Type B pancreatic cell (in vitro differentiated cells): ENCODE measurements around the gene DDI2. TPM values are rescaled to one million over a fixed set of nuclear protein-coding genes. Genes with fewer than 3 reads are reported as not detected.

Experiments used
- DNase-seq: peaks from one replicate; pipeline ENCODE4 v3.0.0; 2021; ENCODE audit warnings: mixed read lengths; ENCODE audit not compliant: unreplicated experiment; ENCODE audit errors: extremely low spot score
- H3K27ac Mint-ChIP-seq: 2 replicates; pipeline ENCODE4 v1.8.0; 2021; ENCODE audit warnings: mild to moderate bottlenecking, mixed read lengths
- H3K27me3 Mint-ChIP-seq: 2 replicates; pipeline ENCODE4 v1.8.0; 2021; ENCODE audit warnings: mixed read lengths
- H3K36me3 Mint-ChIP-seq: 2 replicates; pipeline ENCODE4 v1.8.0; 2021; ENCODE audit warnings: mixed read lengths
- H3K4me1 Mint-ChIP-seq: one replicate; pipeline ENCODE4 v1.8.0; 2021; ENCODE audit warnings: mixed read lengths; ENCODE audit not compliant: unreplicated experiment
- H3K4me3 Mint-ChIP-seq: 2 replicates; pipeline ENCODE4 v1.8.0; 2021; ENCODE audit warnings: mild to moderate bottlenecking, mixed read lengths
- H3K9me3 Mint-ChIP-seq: 2 replicates; pipeline ENCODE4 v1.8.0; 2021; ENCODE audit warnings: mixed read lengths
- total RNA-seq: library from RNA; stranded (reverse); gene quantifications from 2 replicates; pipeline ENCODE4 v1.2.1, GENCODE V29; 2021; ENCODE audit warnings: low replicate concordance
- TF ChIP-seq, protein P1 (sequence below): fragments of 200-600 bp; sonication (generic); conservative IDR thresholded peaks from 2 replicates; pipeline ENCODE4 v1.5.0; 2021; ENCODE audit warnings: antibody characterized with exemption, mild to moderate bottlenecking

Gene DDI2
- total RNA-seq, 1 donor from 2014 or later = 38.7 TPM

DNA sequence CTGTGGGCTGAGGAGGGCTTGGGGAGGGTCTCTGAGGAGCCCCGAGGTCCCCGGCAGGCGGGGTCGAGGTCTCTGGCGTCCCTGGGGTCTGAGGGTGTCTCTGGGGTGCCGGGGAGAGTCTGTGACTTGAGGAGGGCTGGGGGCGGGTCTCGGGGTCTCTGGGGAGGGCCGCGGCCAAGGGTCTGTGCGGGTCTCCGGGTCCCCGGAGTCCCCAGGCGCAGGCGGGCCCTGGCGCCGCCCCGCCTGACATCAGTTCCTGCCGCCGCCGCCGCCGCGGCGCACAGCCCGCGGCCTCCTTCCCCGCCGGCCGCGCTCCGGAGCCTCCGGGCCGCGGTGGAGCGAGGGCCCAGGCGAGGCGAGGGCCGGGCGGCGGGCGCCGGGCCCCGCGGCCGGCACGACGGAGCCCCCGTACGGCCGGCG is 66.8 kb downstream of the DDI2 start, which contains the start of gene PLEKHM2:
Gene PLEKHM2 (plus strand): TSS at position 279 of the 420 bp plus-strand sequence. CDS start 239 bp downstream, outside the sequence.
- peaks cover 26% of the 10 kb centered on the region for H3K4me1 Mint-ChIP-seq
- peaks cover 11% of the 10 kb centered on the region for H3K36me3 Mint-ChIP-seq
- H3K27me3 Mint-ChIP-seq = no peaks in the 10 kb centered on the region
- TF ChIP-seq, protein P1, sequence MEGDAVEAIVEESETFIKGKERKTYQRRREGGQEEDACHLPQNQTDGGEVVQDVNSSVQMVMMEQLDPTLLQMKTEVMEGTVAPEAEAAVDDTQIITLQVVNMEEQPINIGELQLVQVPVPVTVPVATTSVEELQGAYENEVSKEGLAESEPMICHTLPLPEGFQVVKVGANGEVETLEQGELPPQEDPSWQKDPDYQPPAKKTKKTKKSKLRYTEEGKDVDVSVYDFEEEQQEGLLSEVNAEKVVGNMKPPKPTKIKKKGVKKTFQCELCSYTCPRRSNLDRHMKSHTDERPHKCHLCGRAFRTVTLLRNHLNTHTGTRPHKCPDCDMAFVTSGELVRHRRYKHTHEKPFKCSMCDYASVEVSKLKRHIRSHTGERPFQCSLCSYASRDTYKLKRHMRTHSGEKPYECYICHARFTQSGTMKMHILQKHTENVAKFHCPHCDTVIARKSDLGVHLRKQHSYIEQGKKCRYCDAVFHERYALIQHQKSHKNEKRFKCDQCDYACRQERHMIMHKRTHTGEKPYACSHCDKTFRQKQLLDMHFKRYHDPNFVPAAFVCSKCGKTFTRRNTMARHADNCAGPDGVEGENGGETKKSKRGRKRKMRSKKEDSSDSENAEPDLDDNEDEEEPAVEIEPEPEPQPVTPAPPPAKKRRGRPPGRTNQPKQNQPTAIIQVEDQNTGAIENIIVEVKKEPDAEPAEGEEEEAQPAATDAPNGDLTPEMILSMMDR = no peak
- H3K4me3 Mint-ChIP-seq = peak within 1 kb of the TSS; percentile 93
- peak within 1 kb of the TSS; percentile 92 for H3K27ac Mint-ChIP-seq
- no peak for DNase-seq
- no peaks in the 10 kb centered on the region for H3K9me3 Mint-ChIP-seq

GRCh38 chr1:15684468-15685291 is 67.4 kb downstream of the DDI2 start:
- H3K4me1 Mint-ChIP-seq = peaks cover 26% of the 10 kb centered on the region
- no peaks in the 10 kb centered on the region for H3K9me3 Mint-ChIP-seq
- DNase-seq = no peak
- peaks cover 11% of the 10 kb centered on the region for H3K36me3 Mint-ChIP-seq
- TF ChIP-seq, protein P1 = peak; percentile 54
- peak overlapping the region; percentile 72 for H3K27ac Mint-ChIP-seq
- peak overlapping the region; percentile 93 for H3K4me3 Mint-ChIP-seq
- H3K27me3 Mint-ChIP-seq = no peaks in the 10 kb centered on the region

- TF ChIP-seq, protein P1 = no peak
- Mint-ChIP-seq H3K4me3 (peak overlapping the region; percentile 93), H3K27me3 (no peaks in the 10 kb centered on the region)
Observed at GRCh38 chr1:15685820-15686219, 68.6 kb downstream of the DDI2 start.

DNA sequence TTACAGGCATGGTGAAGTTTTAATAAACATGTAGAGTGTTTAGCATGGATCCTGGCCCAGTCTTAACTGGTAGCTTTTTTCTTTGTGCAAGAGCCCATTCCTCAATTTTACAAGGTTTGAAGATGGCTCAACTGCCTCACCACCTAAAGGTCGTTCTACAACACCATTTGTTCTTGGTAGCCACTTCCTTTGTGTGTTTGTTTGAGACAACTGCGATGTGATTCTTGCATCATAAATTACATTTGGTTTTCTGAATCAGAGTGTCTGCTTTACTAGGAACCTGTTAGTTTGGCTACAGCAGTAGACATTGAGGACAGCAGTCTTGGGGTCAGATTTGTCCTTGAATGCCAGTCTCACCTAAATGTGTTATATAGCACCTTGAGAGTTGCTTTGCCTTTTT is 70.2 kb downstream of the DDI2 start:
- DNase-seq = no peak
- H3K4me3 Mint-ChIP-seq = no peak overlapping the region
- H3K27me3 Mint-ChIP-seq = no peaks in the 10 kb centered on the region
- peaks cover 23% of the 10 kb centered on the region for H3K4me1 Mint-ChIP-seq
- H3K9me3 Mint-ChIP-seq = no peaks in the 10 kb centered on the region
- TF ChIP-seq, protein P1 = no peak
- peaks cover 14% of the 10 kb centered on the region for H3K36me3 Mint-ChIP-seq
- peak overlapping the region; percentile 39 for H3K27ac Mint-ChIP-seq

More at GRCh38 chr1:15685820-15686219, 68.6 kb downstream of the DDI2 start:
- H3K9me3 Mint-ChIP-seq = no peaks in the 10 kb centered on the region
- H3K4me1 Mint-ChIP-seq = peaks cover 29% of the 10 kb centered on the region
- peak overlapping the region; percentile 72 for H3K27ac Mint-ChIP-seq
- peaks cover 14% of the 10 kb centered on the region for H3K36me3 Mint-ChIP-seq
- DNase-seq = no peak

GRCh38 chr1:15690317-15690716 is 73.1 kb downstream of the DDI2 start:
- TF ChIP-seq, protein P1 = no peak

More at GRCh38 chr1:15690317-15690716, 73.1 kb downstream of the DDI2 start:
- H3K4me1 Mint-ChIP-seq = peaks cover 19% of the 10 kb centered on the region
- H3K27me3 Mint-ChIP-seq = no peaks in the 10 kb centered on the region
- DNase-seq = no peak
- no peak overlapping the region for H3K27ac Mint-ChIP-seq
- H3K9me3 Mint-ChIP-seq = no peaks in the 10 kb centered on the region
- H3K4me3 Mint-ChIP-seq = no peak overlapping the region
- peaks cover 14% of the 10 kb centered on the region for H3K36me3 Mint-ChIP-seq
